ENCODE data around the gene SMO.

DNA sequence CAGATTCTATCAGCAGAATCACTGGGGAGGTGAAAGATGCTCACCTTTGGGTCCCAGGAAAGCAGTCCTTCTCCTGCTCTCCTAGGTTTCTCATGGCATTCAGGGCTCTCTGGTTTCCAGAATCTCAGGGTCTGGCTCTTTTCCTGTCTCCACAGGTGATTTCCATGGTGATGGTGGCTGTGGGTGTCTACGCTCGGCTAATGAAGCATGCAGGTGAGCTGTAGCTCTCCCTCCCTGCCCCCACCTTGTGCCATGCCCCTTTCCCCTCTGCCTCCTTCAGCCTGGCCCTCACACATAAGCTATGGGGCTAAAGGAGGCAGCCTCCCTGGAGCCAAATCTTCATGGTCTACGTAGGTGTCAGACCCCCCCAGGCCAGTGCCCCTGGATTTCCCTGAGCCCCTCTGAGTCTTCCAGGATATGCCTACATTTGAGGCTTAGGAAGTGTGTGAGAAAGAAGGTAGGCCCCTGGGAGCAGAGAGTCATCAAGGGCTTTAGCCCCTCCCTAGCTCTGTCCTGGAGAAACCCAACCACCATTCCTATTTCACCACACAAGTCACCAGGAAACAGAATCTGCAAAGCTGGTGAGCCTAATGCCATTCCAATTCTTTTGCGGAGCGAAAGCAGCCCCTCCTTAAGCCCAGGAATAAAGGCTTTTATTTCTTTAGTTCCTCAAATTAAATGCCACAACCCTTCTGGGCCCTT is 26.8 kb upstream of the SMO start:
- TF ChIP-seq CTCF (IDR thresholded peaks at IDR 0.05; ENCODE audit: low read depth, low read length, poor library complexity, severe bottlenecking) (no peak), EZH2phosphoT487 (IDR thresholded peaks at IDR 0.05; ENCODE audit: borderline replicate concordance, low read length) (no peak)
